A549 (cell line): Measurements from ENCODE around the gene ROBO1. TPM values are rescaled to one million over a fixed set of nuclear protein-coding genes. Genes with fewer than 3 reads are reported as not detected.

ENCODE experiments used
- ATAC-seq, 2 experiments: fragments of 200-7000 bp in 1 of 2; fragments of >200 bp in 1 of 2; cut with Nextera tagmentation in 1 of 2; cut with Tn5 transposase in 1 of 2; 3 replicates each; pipeline versions ENCODE4 v1.8.0 to v1.9.1; 2018 to 2020; ENCODE audit warnings: mild to moderate bottlenecking in 1 of 2, moderate library complexity in 1 of 2
- CTCF ChIA-PET: fragments of 300-600 bp; sonication (Branson Sonifier 250); formaldehyde crosslinking; extraction: SDS; loops from one replicate; lab custom pipeline; 2021; ENCODE audit warnings: antibody characterized with exemption, inconsistent platforms; lab: Yijun Ruan, JAX
- POLR2A ChIA-PET: fragments of 350-600 bp; formaldehyde crosslinking; extraction: SDS; loops from one replicate; lab custom pipeline; 2021; ENCODE audit warnings: antibody characterized with exemption, inconsistent platforms; lab: Yijun Ruan, JAX
- DNase-seq, 2 experiments: peaks; one replicate each; pipeline versions ENCODE4 v3.0.0 to v3.0.0-alpha.2; 2011 to 2016; ENCODE audit warnings: low read depth in 1 of 2, low spot score in 1 of 2
- FAIRE-seq: peaks from 2 replicates; lab custom pipeline; 2011; peaks lifted over from hg19 to GRCh38; lab: Jason Lieb, UNC
- H3K27ac ChIP-seq, 2 experiments: fragments of >200 bp; sonication (Bioruptor Twin); formaldehyde crosslinking; 3 replicates each; pipeline ENCODE4 v1.5.1; 2016 to 2017
- H3K4me1 ChIP-seq: fragments of >200 bp; sonication (Bioruptor Twin); formaldehyde crosslinking; 3 replicates; pipeline ENCODE4 v1.6.1; 2016
- H3K4me2 ChIP-seq: fragments of >200 bp; sonication (Bioruptor Twin); formaldehyde crosslinking; 3 replicates; pipeline ENCODE4 v1.6.1; 2016
- H3K4me3 ChIP-seq: fragments of >200 bp; sonication (Bioruptor Twin); formaldehyde crosslinking; 3 replicates; pipeline ENCODE4 v1.5.1; 2016
- H3K9me3 ChIP-seq: fragments of >200 bp; sonication (Bioruptor Twin); formaldehyde crosslinking; 3 replicates; pipeline ENCODE4 v1.6.1; 2016
- BHLHE40 ChIP-seq: IDR thresholded peaks from 2 replicates; pipeline ENCODE4 v1.6.1; 2012; ENCODE audit warnings: low read depth, low read length, inconsistent platforms
- CBX8 ChIP-seq: fragments of 200-600 bp; sonication (generic); IDR thresholded peaks from 2 replicates; pipeline ENCODE4 v1.6.1; 2016
- CHD2 ChIP-seq: fragments of 150-350 bp; IDR thresholded peaks from 2 replicates; pipeline ENCODE4 v1.6.1; 2014; ENCODE audit warnings: low read length; ENCODE audit not compliant: partially characterized antibody
- FOSB ChIP-seq: fragments of 250-450 bp; sonication (Bioruptor Pico); IDR thresholded peaks from 2 replicates; pipeline ENCODE4 v1.5.0; 2020; ENCODE audit warnings: mild to moderate bottlenecking, moderate library complexity
- HOXB13 ChIP-seq: fragments of 250-450 bp; sonication (Bioruptor Pico); IDR thresholded peaks from 2 replicates; pipeline ENCODE4 v1.5.0; 2020; ENCODE audit warnings: low read depth, mild to moderate bottlenecking, moderate library complexity
- HOXB5 ChIP-seq: fragments of 250-450 bp; sonication (Bioruptor Pico); IDR thresholded peaks from 2 replicates; pipeline ENCODE4 v1.5.0; 2020; ENCODE audit warnings: mild to moderate bottlenecking, moderate library complexity
- MAFK ChIP-seq: fragments of 450-650 bp; IDR thresholded peaks from 2 replicates; pipeline ENCODE4 v1.6.1; 2014; ENCODE audit not compliant: partially characterized antibody
- NPAS2 ChIP-seq: fragments of 250-450 bp; sonication (Bioruptor Pico); IDR thresholded peaks from 2 replicates; pipeline ENCODE4 v1.8.0; 2022; ENCODE audit warnings: mild to moderate bottlenecking, moderate library complexity, borderline replicate concordance
- PHF8 ChIP-seq: fragments of 200-600 bp; sonication (generic); IDR thresholded peaks from 2 replicates; pipeline ENCODE4 v1.6.1; 2016; ENCODE audit warnings: low read depth, mild to moderate bottlenecking, antibody characterized with exemption, moderate library complexity, borderline replicate concordance
- RARB ChIP-seq: fragments of 250-450 bp; sonication (Bioruptor Pico); IDR thresholded peaks from 2 replicates; pipeline ENCODE4 v1.8.0; 2021; ENCODE audit warnings: mild to moderate bottlenecking, moderate library complexity
- RNF2 ChIP-seq: fragments of 200-600 bp; sonication (generic); IDR thresholded peaks from 2 replicates; pipeline ENCODE4 v1.6.1; 2016; ENCODE audit warnings: low read depth, mild to moderate bottlenecking, antibody characterized with exemption, moderate library complexity, borderline replicate concordance
- SMC3 ChIP-seq: fragments of >200 bp; sonication (Bioruptor Twin); formaldehyde crosslinking; IDR thresholded peaks from 3 replicates; pipeline ENCODE4 v1.6.1; 2018; ENCODE audit warnings: inconsistent platforms
- ZC3H11A ChIP-seq: fragments of 450-650 bp; IDR thresholded peaks from 2 replicates; pipeline ENCODE4 v1.6.1; 2014; ENCODE audit warnings: antibody characterized with exemption, mild to moderate bottlenecking
- ZFP36 ChIP-seq: fragments of 450-650 bp; IDR thresholded peaks from 2 replicates; pipeline ENCODE4 v1.6.1; 2014; ENCODE audit warnings: borderline replicate concordance; ENCODE audit not compliant: partially characterized antibody
- ZSCAN20 ChIP-seq: fragments of 250-450 bp; sonication (Bioruptor Pico); IDR thresholded peaks from 2 replicates; pipeline ENCODE4 v1.8.0; 2022; ENCODE audit warnings: mild to moderate bottlenecking, moderate library complexity
- WGBS: methylation state at CpG from one replicate; pipeline ENCODE4 v1.1.6; 2017; ENCODE audit errors: missing lambda C conversion rate; 5-methylcytosine and 5-hydroxymethylcytosine counted together
- polyA plus RNA-seq, 4 experiments: library from polyadenylated mRNA; depleted of rRNA in 3 of 4; stranded (reverse); fragments of >200 nt; fragmentation: RNase III in 1 of 4; extraction: RNeasy Plus Mini Kit Qiagen cat#74134 plus additional on column Dnase treatment in 1 of 4; gene quantifications; 2 replicates in 3 of 4; 3 replicates in 1 of 4; pipeline ENCODE4 v1.2.3, GENCODE V29; 2011 to 2017
- TF ChIP-seq, protein P1 (sequence below): fragments of 250-450 bp; sonication (Bioruptor Pico); IDR thresholded peaks from 2 replicates; pipeline ENCODE4 v1.5.0; 2020; ENCODE audit warnings: low read depth, mild to moderate bottlenecking, moderate library complexity
- TF ChIP-seq, protein P2 (sequence below): fragments of 250-450 bp; sonication (Bioruptor Pico); IDR thresholded peaks from 2 replicates; pipeline ENCODE4 v1.5.0; 2021; ENCODE audit warnings: mild to moderate bottlenecking, moderate library complexity, borderline replicate concordance
- TF ChIP-seq, protein P3 (sequence below): fragments of 150-350 bp; IDR thresholded peaks from 2 replicates; pipeline ENCODE4 v1.6.1; 2014; ENCODE audit warnings: low read depth, mild to moderate bottlenecking, low read length
- TF ChIP-seq, protein P4 (sequence below): fragments of 450-650 bp; IDR thresholded peaks from 2 replicates; pipeline ENCODE4 v1.6.1; 2014; ENCODE audit warnings: antibody characterized with exemption

The ROBO1 gene
- polyA plus RNA-seq, 2 of the 4 experiments (the other 2 are of a cell fraction), result 25.3 to 35.6 TPM

DNA sequence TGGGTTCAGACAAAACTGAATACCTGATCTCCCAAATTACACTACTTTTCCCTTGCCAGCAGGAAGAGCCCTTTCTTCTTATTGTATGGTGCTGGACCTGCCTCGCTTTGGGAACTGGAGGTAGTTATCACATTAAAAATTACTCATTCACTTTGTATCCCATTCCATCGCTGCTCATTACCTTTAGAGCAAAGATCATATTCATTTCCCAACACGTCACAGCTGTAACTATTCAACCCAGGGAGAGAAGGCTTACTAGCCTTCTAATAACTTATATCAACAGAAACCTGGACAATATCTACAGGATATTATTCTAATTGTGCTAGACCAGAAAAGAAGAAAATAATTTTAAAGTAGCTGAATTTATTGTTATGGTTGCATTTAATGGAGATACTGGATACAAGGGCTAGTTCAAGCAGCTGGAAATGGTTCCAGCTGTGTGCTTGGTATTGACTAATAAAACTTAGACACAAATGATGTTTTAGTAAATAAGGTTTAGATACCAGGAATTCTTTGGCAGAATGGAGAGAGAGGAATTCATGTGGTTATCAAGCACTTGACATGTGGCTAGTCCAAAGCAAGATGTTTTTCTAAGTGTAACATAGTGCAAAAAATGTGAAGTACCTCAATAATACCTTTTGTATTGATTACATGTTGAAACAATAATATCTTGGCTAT lies 656.3 kb downstream of the ROBO1 start:
- no peak for FAIRE-seq
- CTCF ChIA-PET, result no interaction called here
- POLR2A ChIA-PET, result no interaction called here
- Histone ChIP-seq H3K9me3 (no peaks in the 10 kb centered on the region), H3K4me2 (no peak overlapping the region), H3K27ac (no peak overlapping the region), H3K4me3 (no peak overlapping the region), H3K4me1 (no peaks in the 10 kb centered on the region)
- 21% methylated on average over 3 of the region's 3 CpGs for WGBS
- ATAC-seq, result no peak
- DNase-seq, result no peak
- TF ChIP-seq, protein P1, sequence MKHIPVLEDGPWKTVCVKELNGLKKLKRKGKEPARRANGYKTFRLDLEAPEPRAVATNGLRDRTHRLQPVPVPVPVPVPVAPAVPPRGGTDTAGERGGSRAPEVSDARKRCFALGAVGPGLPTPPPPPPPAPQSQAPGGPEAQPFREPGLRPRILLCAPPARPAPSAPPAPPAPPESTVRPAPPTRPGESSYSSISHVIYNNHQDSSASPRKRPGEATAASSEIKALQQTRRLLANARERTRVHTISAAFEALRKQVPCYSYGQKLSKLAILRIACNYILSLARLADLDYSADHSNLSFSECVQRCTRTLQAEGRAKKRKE, result no peak
- TF ChIP-seq HOXB13, result no peak
- TF ChIP-seq, protein P2, sequence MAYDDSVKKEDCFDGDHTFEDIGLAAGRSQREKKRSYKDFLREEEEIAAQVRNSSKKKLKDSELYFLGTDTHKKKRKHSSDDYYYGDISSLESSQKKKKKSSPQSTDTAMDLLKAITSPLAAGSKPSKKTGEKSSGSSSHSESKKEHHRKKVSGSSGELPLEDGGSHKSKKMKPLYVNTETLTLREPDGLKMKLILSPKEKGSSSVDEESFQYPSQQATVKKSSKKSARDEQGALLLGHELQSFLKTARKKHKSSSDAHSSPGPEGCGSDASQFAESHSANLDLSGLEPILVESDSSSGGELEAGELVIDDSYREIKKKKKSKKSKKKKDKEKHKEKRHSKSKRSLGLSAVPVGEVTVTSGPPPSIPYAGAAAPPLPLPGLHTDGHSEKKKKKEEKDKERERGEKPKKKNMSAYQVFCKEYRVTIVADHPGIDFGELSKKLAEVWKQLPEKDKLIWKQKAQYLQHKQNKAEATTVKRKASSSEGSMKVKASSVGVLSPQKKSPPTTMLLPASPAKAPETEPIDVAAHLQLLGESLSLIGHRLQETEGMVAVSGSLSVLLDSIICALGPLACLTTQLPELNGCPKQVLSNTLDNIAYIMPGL (CRISPR knock-in tag), result no peak
- no peak for TF ChIP-seq SMC3
- TF ChIP-seq, protein P3, sequence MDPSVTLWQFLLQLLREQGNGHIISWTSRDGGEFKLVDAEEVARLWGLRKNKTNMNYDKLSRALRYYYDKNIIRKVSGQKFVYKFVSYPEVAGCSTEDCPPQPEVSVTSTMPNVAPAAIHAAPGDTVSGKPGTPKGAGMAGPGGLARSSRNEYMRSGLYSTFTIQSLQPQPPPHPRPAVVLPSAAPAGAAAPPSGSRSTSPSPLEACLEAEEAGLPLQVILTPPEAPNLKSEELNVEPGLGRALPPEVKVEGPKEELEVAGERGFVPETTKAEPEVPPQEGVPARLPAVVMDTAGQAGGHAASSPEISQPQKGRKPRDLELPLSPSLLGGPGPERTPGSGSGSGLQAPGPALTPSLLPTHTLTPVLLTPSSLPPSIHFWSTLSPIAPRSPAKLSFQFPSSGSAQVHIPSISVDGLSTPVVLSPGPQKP, result no peak
- TF ChIP-seq, all 56 proteins: peak for 0

DNA sequence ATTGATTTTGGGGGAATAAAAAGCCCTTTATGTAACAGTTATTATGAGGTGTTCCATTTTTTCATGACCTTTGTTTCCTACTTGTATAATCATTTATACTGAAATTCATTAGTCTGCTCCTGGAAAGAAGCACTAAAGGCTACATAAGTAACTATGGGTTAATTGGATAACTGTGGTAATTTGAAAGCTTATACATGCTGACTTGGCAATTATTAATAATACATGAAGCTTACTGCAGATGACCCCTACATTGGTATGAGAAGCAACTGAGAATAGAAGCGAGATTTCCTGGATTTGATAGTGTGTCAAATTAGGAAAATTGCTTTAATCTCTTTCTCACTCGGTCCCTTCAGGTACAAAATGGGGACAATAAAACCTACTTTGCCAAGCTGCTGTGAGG lies 658.0 kb downstream of the ROBO1 start:
- DNase-seq, result no peak
- 11% methylated on average over 2 of the region's 2 CpGs for WGBS
- ChIA-PET POLR2A (no interaction called here), CTCF (interaction anchor here (1.3 kb wide), 1 partner anchor 24 kb away, joined by 3 read pairs; no protein-coding TSS in a partner anchor)
- no peaks in the 10 kb centered on the region for H3K9me3 ChIP-seq
- no peak for FAIRE-seq
- ATAC-seq, result no peak
- H3K4me3 ChIP-seq, result no peak overlapping the region
- no peak overlapping the region for H3K27ac ChIP-seq
- no peak for TF ChIP-seq FOSB (CRISPR knock-in tag)
- peak; percentile 92 for TF ChIP-seq MAFK
- TF ChIP-seq, protein P4, sequence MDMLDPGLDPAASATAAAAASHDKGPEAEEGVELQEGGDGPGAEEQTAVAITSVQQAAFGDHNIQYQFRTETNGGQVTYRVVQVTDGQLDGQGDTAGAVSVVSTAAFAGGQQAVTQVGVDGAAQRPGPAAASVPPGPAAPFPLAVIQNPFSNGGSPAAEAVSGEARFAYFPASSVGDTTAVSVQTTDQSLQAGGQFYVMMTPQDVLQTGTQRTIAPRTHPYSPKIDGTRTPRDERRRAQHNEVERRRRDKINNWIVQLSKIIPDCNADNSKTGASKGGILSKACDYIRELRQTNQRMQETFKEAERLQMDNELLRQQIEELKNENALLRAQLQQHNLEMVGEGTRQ, result no peak
- TF ChIP-seq CBX8, result no peak
- TF ChIP-seq PHF8, result no peak
- no peak for TF ChIP-seq BHLHE40
- H3K4me1 ChIP-seq, result no peaks in the 10 kb centered on the region
- H3K4me2 ChIP-seq, result no peak overlapping the region

DNA sequence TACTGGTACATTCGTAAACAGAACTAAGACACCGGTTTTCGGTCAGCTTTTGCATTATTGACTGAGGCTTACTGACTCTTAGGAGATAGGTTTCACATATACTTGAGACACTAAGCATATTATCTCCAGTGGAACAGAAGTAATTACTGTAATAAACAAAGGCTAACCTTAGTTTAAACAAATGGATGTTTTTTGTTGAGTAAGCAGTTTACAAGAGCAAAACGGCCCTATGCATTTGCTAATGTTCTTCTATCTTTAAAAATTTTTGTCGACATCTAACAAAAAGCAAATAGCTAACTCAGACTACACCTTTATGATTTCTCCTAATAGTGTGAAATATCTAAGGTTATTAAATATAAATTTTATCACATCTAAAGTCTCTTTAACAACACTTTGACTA lies 664.5 kb downstream of the ROBO1 start:
- Histone ChIP-seq H3K27ac (no peak overlapping the region), H3K4me3 (no peak overlapping the region), H3K9me3 (no peaks in the 10 kb centered on the region), H3K4me2 (no peak overlapping the region), H3K4me1 (no peaks in the 10 kb centered on the region)
- ATAC-seq, result no peak
- no peak for FAIRE-seq
- ChIA-PET POLR2A (no interaction called here), CTCF (interaction anchor here (0.6 kb wide), 1 partner anchor 316 kb away, joined by 3 read pairs; no protein-coding TSS in a partner anchor)
- TF ChIP-seq ZFP36 (no peak), MAFK (peak; percentile 93)
- DNase-seq, result no peak
- 71% methylated on average over 5 of the region's 5 CpGs for WGBS

DNA sequence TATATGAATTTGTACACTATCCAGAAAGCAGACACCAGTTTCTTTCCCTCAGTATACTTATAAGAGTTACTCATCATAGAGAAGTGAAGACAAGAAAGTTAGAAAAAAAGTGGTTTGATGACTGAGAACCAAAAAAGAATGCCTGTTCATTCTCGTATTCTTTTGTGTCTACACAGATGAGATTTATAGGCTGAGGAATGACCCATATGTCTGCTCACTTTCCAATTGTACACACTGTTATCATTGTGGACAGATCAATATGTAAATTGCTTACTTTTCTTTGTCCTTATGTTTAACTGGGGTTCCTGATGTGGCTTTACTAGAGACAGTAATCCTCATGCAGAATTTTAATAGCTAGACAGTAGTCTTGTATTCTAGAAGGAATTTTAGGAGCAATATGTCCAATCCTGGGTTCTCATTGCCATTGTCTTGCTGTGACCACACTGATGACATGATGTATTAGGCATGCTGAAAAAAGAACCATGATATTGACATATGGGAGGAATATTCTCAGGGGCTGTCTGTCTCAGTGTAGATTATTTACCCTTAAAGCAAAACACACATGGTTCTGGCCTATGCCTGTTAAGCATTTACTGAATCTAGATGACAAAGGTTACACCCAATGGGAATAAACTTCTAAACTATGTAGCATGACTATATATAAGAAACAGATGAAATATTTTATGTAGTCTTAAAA lies 669.7 kb downstream of the ROBO1 start:
- ChIA-PET CTCF (no interaction called here), POLR2A (no interaction called here)
- DNase-seq (no peak), FAIRE-seq (no peak), ATAC-seq (no peak)
- TF ChIP-seq RARB (CRISPR knock-in tag) (no peak), RNF2 (no peak), ZSCAN20 (CRISPR knock-in tag) (no peak), CHD2 (no peak), NPAS2 (CRISPR knock-in tag) (no peak), HOXB5 (CRISPR knock-in tag) (no peak), CBX8 (no peak), ZC3H11A (no peak)
- TF ChIP-seq, protein P1, result no peak
- H3K4me2 ChIP-seq, result no peak overlapping the region
- H3K27ac ChIP-seq, result no peak overlapping the region
- H3K4me3 ChIP-seq, result no peak overlapping the region
- WGBS, result 6% methylated on average over 1 of the region's 1 CpG
- H3K4me1 ChIP-seq, result no peaks in the 10 kb centered on the region
- no peaks in the 10 kb centered on the region for H3K9me3 ChIP-seq
